GM21447 (cell line): ENCODE measurements around the gene SPAAR.
"Not testable (repeated sequence)": the region's sequence is repeated elsewhere in the genome, so short reads cannot be mapped to it uniquely, and the experiment has no call there.

Source experiments
- ATAC-seq: cut with Tn5 transposase; IDR thresholded peaks from one replicate; pipeline ENCODE4 v1.9.1; 2021; ENCODE audit not compliant: unreplicated experiment

SPAAR gene

GRCh38 chr9:35920051-35920620, 10.8 kb downstream of the SPAAR start:
- no peak for ATAC-seq

- ATAC-seq, result no peak
Measured at GRCh38 chr9:35923598-35923926, 14.3 kb downstream of the SPAAR start.

GRCh38 chr9:35923927-35924763, 14.9 kb downstream of the SPAAR start:
- ATAC-seq, result no peak

GRCh38 chr9:35928591-35929452, 19.5 kb downstream of the SPAAR start:
- no peak for ATAC-seq

- ATAC-seq, result no peak
Measured at GRCh38 chr9:35929453-35929718, 20.1 kb downstream of the SPAAR start.

- no peak for ATAC-seq
Measured at GRCh38 chr9:35930521-35930920, 21.2 kb downstream of the SPAAR start.

GRCh38 chr9:35930989-35931388, 21.7 kb downstream of the SPAAR start:
- ATAC-seq, result no peak

GRCh38 chr9:35932735-35933134, 23.4 kb downstream of the SPAAR start:
- ATAC-seq, result no peak

- ATAC-seq, result no peak
Measured at GRCh38 chr9:35933550-35934067, 24.3 kb downstream of the SPAAR start.

GRCh38 chr9:35934069-35934468, 24.8 kb downstream of the SPAAR start:
- not testable (repeated sequence) for ATAC-seq

GRCh38 chr9:35935261-35935660, 26.0 kb downstream of the SPAAR start:
- no peak for ATAC-seq

GRCh38 chr9:35935755-35936509, 26.6 kb downstream of the SPAAR start:
- no peak for ATAC-seq

GRCh38 chr9:35937227-35937626, 27.9 kb downstream of the SPAAR start:
- ATAC-seq, result no peak

GRCh38 chr9:35938474-35939356, 29.4 kb downstream of the SPAAR start:
- no peak for ATAC-seq

GRCh38 chr9:35939679-35940250, 30.5 kb downstream of the SPAAR start:
- ATAC-seq, result no peak

GRCh38 chr9:35940458-35941407, 31.4 kb downstream of the SPAAR start:
- ATAC-seq, result no peak

GRCh38 chr9:35942286-35942685, 33.0 kb downstream of the SPAAR start:
- no peak for ATAC-seq

- ATAC-seq, result no peak
Measured at GRCh38 chr9:35944173-35944572, 34.9 kb downstream of the SPAAR start.

GRCh38 chr9:35944841-35945240, 35.6 kb downstream of the SPAAR start:
- no peak for ATAC-seq
